ENCODE data around the gene HAPLN2.

GRCh38 chr1:156623946-156624813 lies 5.0 kb downstream of the HAPLN2 start:
- no peak; the same call in 1 of the 2 replicates for TF ChIP-seq CREB1 (CRISPR knock-in tag; IDR thresholded peaks at IDR 0.05)
- TF ChIP-seq CTCF (IDR thresholded peaks at IDR 0.05), result no peak
- TF ChIP-seq ATF3 (CRISPR knock-in tag; conservative IDR thresholded peaks at IDR 0.05), result no peak
- TF ChIP-seq USF2 (CRISPR knock-in tag; IDR thresholded peaks at IDR 0.05), result no peak
- no peak for TF ChIP-seq ZSCAN18 (CRISPR knock-in tag; IDR thresholded peaks at IDR 0.05)
- TF ChIP-seq ZNF232 (CRISPR knock-in tag; IDR thresholded peaks at IDR 0.05), result no peak
- TF ChIP-seq ATF2 (CRISPR knock-in tag; IDR thresholded peaks at IDR 0.05; ENCODE audit: borderline replicate concordance, low read depth), result 0 out of 2 replicates have a peak, but pooled peaks have one; percentile 17
- 0 out of 2 replicates have a peak, but pooled peaks have one; percentile 29 for TF ChIP-seq USF1 (CRISPR knock-in tag; IDR thresholded peaks at IDR 0.05)
- peak; percentile 79; the same call in 1 of the 2 replicates for TF ChIP-seq MAX (CRISPR knock-in tag; IDR thresholded peaks at IDR 0.05)
- no peak for TF ChIP-seq JUN (CRISPR knock-in tag; IDR thresholded peaks at IDR 0.05)
- TF ChIP-seq CBFB (CRISPR knock-in tag; IDR thresholded peaks at IDR 0.05; ENCODE audit: low read depth), result no peak
- TF ChIP-seq TCF7 (CRISPR knock-in tag; IDR thresholded peaks at IDR 0.05; ENCODE audit: low read depth), result no peak
- TF ChIP-seq ZNF416 (CRISPR knock-in tag; IDR thresholded peaks at IDR 0.05), result no peak
